ENCODE measurements around the gene PLD6.
A peak's percentile ranks its signal among the peaks of the same experiment; 100 is the strongest.

Gene PLD6

GRCh38 chr17:17155568-17155967 is 50.6 kb downstream of the PLD6 start:
- no peak for DNase-seq (ENCODE audit: low read depth)

GRCh38 chr17:17154981-17155380 is 51.2 kb downstream of the PLD6 start:
- no peak for DNase-seq (ENCODE audit: low read depth)

- DNase-seq (ENCODE audit: low read depth), result no peak
Measured at GRCh38 chr17:17154556-17154955, 51.6 kb downstream of the PLD6 start.

- DNase-seq (ENCODE audit: low read depth), result no peak
Measured at GRCh38 chr17:17153709-17154108, 52.4 kb downstream of the PLD6 start.

GRCh38 chr17:17153071-17153470 is 53.1 kb downstream of the PLD6 start:
- no peak for DNase-seq (ENCODE audit: low read depth)

GRCh38 chr17:17152385-17152784 is 53.7 kb downstream of the PLD6 start:
- no peak for DNase-seq (ENCODE audit: low read depth)

- DNase-seq (ENCODE audit: low read depth), result peak; percentile 94
Measured at GRCh38 chr17:17151962-17152361, 54.2 kb downstream of the PLD6 start.

GRCh38 chr17:17151541-17151940 is 54.6 kb downstream of the PLD6 start:
- peak; percentile 11 for DNase-seq (ENCODE audit: low read depth)

GRCh38 chr17:17151055-17151454 is 55.1 kb downstream of the PLD6 start:
- DNase-seq (ENCODE audit: low read depth), result peak; percentile 90

Data from iris pigment epithelial cell (primary cell).